ENCODE data around the gene LGR4. TPM values are rescaled to one million over a fixed set of nuclear protein-coding genes. Genes with fewer than 3 reads are reported as not detected.

LGR4 gene
- total and polyA plus RNA-seq, 2 of the 13 experiments (the other 11 are each of a cell fraction or from before 2014, with no cell fraction given) = 42.1 to 68.7 TPM

DNA sequence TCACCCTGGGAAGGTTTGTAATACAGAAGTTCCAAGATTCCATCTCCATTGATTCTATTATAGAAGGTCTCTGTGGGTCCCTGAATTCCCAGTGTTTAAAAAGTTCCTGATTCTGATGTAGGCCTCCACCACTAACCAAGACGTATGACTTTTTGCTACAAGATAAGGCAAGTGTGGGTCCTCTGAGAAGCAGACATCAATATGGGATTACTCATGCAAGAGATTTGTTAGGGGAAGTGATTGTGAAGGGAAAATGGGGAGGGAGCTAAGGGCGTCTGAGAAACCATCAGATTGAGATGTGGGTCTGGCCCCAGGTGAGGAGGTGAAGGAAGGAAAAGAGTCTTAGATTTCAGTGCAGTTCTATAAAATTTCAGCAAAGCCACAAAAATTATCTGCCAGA, 10.2 kb upstream of the LGR4 start (continued):
- TF ChIP-seq FIP1L1 (IDR thresholded peaks at IDR 0.05; ENCODE audit: borderline replicate concordance, insufficient read depth, low read depth, low read length) = no peak
- TF ChIP-seq, protein P1, sequence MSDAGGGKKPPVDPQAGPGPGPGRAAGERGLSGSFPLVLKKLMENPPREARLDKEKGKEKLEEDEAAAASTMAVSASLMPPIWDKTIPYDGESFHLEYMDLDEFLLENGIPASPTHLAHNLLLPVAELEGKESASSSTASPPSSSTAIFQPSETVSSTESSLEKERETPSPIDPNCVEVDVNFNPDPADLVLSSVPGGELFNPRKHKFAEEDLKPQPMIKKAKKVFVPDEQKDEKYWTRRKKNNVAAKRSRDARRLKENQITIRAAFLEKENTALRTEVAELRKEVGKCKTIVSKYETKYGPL (CRISPR knock-in tag; IDR thresholded peaks at IDR 0.05) = no peak
- TF ChIP-seq ZNF747 (CRISPR knock-in tag; IDR thresholded peaks at IDR 0.05; ENCODE audit: borderline replicate concordance) = no peak
- TF ChIP-seq, protein P2, sequence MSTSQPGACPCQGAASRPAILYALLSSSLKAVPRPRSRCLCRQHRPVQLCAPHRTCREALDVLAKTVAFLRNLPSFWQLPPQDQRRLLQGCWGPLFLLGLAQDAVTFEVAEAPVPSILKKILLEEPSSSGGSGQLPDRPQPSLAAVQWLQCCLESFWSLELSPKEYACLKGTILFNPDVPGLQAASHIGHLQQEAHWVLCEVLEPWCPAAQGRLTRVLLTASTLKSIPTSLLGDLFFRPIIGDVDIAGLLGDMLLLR (CRISPR knock-in tag; IDR thresholded peaks at IDR 0.05) = no peak
- TF ChIP-seq, protein P3, sequence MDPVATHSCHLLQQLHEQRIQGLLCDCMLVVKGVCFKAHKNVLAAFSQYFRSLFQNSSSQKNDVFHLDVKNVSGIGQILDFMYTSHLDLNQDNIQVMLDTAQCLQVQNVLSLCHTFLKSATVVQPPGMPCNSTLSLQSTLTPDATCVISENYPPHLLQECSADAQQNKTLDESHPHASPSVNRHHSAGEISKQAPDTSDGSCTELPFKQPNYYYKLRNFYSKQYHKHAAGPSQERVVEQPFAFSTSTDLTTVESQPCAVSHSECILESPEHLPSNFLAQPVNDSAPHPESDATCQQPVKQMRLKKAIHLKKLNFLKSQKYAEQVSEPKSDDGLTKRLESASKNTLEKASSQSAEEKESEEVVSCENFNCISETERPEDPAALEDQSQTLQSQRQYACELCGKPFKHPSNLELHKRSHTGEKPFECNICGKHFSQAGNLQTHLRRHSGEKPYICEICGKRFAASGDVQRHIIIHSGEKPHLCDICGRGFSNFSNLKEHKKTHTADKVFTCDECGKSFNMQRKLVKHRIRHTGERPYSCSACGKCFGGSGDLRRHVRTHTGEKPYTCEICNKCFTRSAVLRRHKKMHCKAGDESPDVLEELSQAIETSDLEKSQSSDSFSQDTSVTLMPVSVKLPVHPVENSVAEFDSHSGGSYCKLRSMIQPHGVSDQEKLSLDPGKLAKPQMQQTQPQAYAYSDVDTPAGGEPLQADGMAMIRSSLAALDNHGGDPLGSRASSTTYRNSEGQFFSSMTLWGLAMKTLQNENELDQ (CRISPR knock-in tag; IDR thresholded peaks at IDR 0.05; ENCODE audit: borderline replicate concordance) = no peak
- no peak for TF ChIP-seq AHR (CRISPR knock-in tag; IDR thresholded peaks at IDR 0.05)
- no peak for TF ChIP-seq BRCA1 (CRISPR knock-in tag; IDR thresholded peaks at IDR 0.05)
- TF ChIP-seq HMGXB4 (CRISPR knock-in tag; IDR thresholded peaks at IDR 0.05; ENCODE audit: borderline replicate concordance in 1 of 2, low read depth in 1 of 2) = no peak

Data from HepG2 (cell line).